ENCODE data around the gene CDH24.

CDH24 gene

DNA sequence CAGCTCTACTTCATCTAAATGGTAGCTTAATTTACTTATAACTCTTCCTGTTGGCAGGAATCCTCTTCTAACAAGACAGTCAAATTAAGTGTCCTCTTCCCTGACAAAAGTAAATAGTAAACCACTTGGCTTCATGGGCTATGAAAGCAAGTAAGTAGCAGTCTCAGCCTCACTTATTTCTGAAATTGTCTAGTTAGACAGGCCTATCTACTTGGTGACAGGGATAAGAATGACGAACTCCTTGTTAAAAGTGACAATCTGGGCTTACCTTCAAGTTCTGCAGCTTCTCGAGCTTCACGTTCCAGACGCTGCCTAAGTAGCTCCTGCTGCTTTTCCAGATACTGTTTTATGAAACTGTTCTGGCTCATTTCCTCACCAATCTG lies 32.9 kb upstream of the CDH24 start:
- DNase-seq, result no peak

- no peak for DNase-seq
Observed at GRCh38 chr14:23089498-23090253, 32.4 kb upstream of the CDH24 start.

DNA sequence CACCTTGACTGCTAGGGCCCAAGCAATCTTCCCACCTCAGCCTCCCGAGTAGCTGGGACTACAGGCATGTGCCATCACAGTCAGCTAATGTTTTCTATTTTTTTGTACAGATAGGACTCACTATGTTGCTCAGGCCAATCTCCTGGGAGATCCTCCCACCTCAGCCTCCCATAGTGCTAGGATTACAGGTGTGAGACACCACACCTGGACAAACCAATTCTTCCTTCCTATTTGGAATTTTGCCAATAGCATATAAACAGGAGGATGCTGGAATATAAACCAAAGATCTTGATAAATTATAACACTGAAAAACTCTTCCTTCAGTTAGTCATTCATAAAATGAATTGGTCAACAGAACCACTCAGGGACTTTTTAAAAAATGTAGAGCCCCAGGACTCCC lies 29.2 kb upstream of the CDH24 start:
- DNase-seq, result no peak

- no peak for DNase-seq
Observed at GRCh38 chr14:23085458-23085857, 28.1 kb upstream of the CDH24 start.

DNA sequence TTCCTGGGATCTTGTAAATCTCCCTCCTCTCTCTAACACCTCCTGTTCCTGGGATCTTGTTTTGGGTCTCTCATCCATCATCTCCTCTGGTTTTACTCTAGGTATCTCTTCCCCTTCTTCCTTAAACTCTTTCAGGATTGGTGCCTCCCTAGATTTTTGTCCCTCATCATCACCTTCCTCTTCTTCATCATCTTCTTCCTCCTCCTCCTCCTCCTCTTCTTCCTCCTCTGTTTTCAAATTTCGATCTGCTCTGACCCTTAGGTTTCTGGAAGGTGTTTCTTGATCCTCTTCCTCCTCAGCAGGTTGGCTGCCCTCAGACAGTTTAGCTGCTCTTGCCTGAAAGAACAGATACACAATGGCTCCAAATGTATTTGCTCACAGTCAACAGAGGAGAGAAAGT lies 23.2 kb upstream of the CDH24 start:
- DNase-seq, result no peak

GRCh38 chr14:23079716-23080115 lies 22.4 kb upstream of the CDH24 start:
- DNase-seq, result no peak

- no peak for DNase-seq
Observed at GRCh38 chr14:23078692-23079116, 21.4 kb upstream of the CDH24 start.

- DNase-seq, result no peak
Observed at GRCh38 chr14:23077962-23078361, 20.6 kb upstream of the CDH24 start.

GRCh38 chr14:23076785-23077408 lies 19.6 kb upstream of the CDH24 start:
- no peak for DNase-seq

DNA sequence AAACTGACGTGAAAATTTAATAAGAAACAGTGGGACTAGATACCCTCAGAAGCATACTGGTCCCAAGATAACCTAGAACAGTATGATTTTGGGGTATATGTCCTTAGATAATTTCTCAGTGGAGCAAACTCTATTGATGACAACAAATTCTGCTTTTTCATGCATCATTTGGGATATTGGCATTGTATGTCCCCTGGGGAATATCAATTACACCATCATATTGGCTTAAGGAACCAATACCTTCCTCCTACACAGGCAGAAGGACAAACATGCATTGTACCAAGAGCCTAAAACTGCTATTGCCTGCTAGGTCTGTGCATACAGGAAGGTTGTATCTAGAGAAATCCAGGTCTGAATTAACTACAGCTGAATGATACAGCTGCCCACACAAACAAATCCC lies 17.6 kb upstream of the CDH24 start:
- no peak for DNase-seq

- no peak for DNase-seq
Observed at GRCh38 chr14:23071921-23072539, 14.7 kb upstream of the CDH24 start.

DNA sequence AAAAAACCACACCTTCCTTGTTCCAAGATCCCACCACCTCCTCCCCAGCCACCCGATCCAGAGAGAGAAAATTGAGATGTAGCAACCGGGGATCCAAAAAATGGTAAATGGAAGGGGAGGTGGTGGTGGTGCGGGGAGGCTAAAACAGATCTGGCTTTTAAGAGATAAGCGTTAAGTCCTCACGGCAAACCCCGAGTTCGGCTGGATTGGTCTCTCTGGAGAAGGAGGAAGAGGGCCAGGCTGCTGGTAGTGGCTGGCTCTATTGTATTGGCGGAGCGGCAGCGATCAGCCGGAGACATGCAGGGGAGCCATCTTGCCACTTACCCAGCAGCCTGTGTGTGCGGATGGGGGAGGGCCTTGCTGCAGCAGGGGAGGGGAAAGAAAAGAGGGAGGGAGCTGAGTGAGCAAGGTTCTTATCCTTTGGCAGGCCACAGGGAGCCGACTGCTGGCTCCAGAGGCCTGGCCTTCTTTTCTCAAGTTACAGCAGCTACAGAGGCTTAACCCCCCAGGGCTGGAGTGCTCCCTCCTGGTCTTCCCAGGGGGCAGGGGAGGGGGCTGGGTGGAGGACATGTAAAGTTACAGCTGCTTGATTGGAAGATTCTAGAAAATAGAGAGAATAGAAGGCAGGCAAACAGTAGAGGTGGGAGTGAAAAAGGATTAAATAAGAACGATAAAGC lies 14.1 kb upstream of the CDH24 start:
- DNase-seq, result no peak

- no peak for DNase-seq
Observed at GRCh38 chr14:23070262-23071129, 13.2 kb upstream of the CDH24 start.

DNA sequence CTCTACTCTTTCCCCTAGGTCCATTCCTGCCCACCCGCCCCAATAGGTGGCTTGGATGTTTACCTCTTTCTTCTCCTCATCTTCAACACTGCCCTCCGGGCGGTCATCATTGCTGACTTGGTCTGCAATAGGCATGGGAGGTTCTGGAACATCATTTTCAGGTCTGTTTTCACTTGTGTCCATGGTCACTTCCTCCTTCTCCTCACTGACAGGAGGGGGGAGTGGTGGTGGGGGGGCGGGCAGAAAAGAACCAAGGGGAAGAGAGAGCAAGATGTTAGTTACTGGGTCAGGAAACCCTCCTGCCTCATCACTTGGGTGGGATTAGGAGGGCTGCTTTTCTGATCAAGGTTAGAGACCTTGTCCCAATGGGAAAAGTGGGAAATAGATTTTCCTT lies 12.1 kb upstream of the CDH24 start:
- DNase-seq, result no peak

- DNase-seq, result no peak
Observed at GRCh38 chr14:23068789-23069412, 11.6 kb upstream of the CDH24 start.

GRCh38 chr14:23067847-23068788 lies 10.8 kb upstream of the CDH24 start:
- no peak for DNase-seq

DNA sequence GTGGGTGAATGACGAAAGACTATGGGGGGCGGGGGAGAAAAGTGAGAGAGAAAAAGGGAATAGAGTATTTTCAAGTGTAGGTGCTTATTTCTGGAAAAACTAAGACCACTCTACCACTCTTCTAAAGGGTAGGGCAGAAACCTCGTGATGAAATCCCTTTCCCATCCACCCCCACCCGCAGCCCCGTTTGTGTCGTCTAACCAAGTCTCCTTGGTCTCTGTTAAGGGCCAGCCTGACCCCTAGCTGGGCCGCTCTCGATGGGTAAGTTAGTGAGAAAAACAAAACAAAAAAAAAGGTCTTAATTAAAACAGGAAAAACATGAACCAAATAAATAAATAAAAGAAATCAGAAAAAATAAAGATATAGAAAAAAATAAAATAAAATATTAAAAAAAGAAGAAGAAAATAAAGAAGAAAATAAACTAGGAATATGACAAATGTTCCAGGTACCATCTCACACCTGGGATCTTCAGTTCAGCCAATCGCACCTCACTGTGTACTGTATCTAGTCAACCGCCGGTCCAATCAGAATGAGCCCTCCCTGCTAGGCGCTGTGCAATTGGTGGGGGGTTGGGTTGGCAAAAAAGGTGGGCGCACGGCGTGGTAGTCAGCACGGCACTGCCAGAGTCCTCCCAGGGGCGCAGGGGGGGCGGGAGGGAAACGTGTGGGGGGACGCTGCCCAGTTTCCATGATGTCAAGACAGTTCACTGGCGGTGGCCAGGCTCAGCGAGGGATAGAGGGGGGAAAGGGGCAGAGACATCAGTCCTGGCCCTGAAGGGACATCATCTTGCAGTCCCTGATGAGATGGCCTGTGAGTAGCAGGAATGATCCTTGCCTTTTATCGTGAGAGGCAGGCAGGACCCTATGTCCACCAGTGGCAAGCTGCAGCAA lies 9.8 kb upstream of the CDH24 start:
- no peak for DNase-seq

DNA sequence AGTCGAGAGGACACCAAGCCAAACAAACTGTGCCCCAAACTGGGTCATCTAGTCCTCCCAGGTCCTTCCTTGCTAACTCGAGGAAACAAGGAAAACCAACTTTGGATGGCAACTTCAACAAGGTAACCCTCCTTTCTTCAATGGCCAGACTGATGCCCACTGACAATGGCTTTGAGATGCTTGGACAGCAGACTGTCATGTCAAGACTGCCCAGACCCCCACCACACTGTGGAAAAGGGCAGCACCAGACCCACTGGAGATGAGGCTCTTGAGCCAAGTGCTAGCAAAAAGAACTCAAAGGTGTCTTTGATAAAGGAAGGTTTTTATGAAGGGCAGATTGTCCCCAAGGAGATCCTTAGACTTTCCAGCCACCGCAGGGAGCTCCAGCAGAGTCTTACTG lies 9.0 kb upstream of the CDH24 start:
- no peak for DNase-seq

GRCh38 chr14:23063601-23064000 lies 6.3 kb upstream of the CDH24 start:
- DNase-seq, result no peak

- no peak for DNase-seq
Observed at GRCh38 chr14:23062002-23062401, 4.7 kb upstream of the CDH24 start.
